Activated naive CD8-positive, alpha-beta T cell treated with anti-CD3 and anti-CD28 coated beads, Interleukin-2, amount 10 ng/mL, durations not matched to agents 7 days and 5 days (primary cell): ENCODE results near the gene PRDX3. TPM values are rescaled to one million over a fixed set of nuclear protein-coding genes. Genes with fewer than 3 reads are reported as not detected.
A peak's percentile ranks its signal among the peaks of the same experiment; 100 is the strongest.

Experiments
- ATAC-seq: fragments of 150-1000 bp; cut with Tn5 transposase; one replicate; pipeline ENCODE4 v1.10.0; 2021; ENCODE audit warnings: low read depth, moderate library complexity
- POLR2A ChIA-PET: fragments of 350-600 bp; sonication (Branson Sonifier 250); formaldehyde crosslinking; loops from one replicate; lab custom pipeline; 2021; ENCODE audit warnings: antibody characterized with exemption; lab: Charles Lee
- DNase-seq: peaks from one replicate; pipeline ENCODE4 v3.0.0; 2021
- H3K27ac Mint-ChIP-seq: one replicate; pipeline ENCODE4 v1.8.0; 2022; ENCODE audit warnings: mild to moderate bottlenecking, mixed read lengths
- H3K27me3 Mint-ChIP-seq: one replicate; pipeline ENCODE4 v1.8.0; 2022; ENCODE audit warnings: mild to moderate bottlenecking, moderate library complexity, mixed read lengths
- H3K36me3 Mint-ChIP-seq: one replicate; pipeline ENCODE4 v1.8.0; 2021; ENCODE audit warnings: mild to moderate bottlenecking, mixed read lengths
- H3K4me1 Mint-ChIP-seq: one replicate; pipeline ENCODE4 v1.8.0; 2021; ENCODE audit warnings: mixed read lengths
- H3K4me3 Mint-ChIP-seq: one replicate; pipeline ENCODE4 v1.8.0; 2022; ENCODE audit warnings: mild to moderate bottlenecking, moderate library complexity, mixed read lengths
- H3K9me3 Mint-ChIP-seq: one replicate; pipeline ENCODE4 v1.8.0; 2021; ENCODE audit warnings: mixed read lengths
- total RNA-seq, 2 experiments: library from RNA; stranded (reverse); gene quantifications; one replicate each; pipeline ENCODE4 v1.2.3, GENCODE V29; 2021

The PRDX3 gene
- total RNA-seq, 2 experiments from 2014 or later: 93.8 to 99.3 TPM

DNA sequence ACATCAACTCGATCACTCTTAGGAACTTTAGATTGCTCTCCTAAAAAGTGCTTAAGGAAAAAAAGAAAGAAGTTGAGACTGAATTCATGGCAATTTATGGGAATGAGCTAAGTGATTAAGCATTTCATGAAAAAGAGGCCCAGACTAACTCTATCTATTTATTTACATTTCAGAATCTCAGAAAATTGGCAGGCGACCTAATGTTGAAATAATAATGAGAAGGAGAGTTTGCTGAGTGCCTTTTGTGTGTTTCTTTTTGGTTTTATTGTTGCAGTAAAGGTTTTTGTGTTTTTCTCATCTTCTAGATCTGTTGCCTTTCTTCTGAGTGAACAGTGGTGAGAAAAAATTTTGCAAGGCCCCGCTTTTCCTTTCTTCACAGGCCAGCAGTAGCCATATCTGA is 32.6 kb upstream of the PRDX3 start:
- Mint-ChIP-seq H3K27me3 (no peaks in the 10 kb centered on the region), H3K4me1 (peaks cover 60% of the 10 kb centered on the region), H3K27ac (peak overlapping the region; percentile 94), H3K9me3 (no peaks in the 10 kb centered on the region), H3K36me3 (peaks cover 5% of the 10 kb centered on the region), H3K4me3 (peak overlapping the region; percentile 83)
- POLR2A ChIA-PET: interaction anchor here (0.6 to 1.6 kb wide), 6 partner anchors 46 to 204 kb away, joined by 3 to 11 read pairs (median 4); partner anchors contain the start of gene SFXN4
- ATAC-seq (no peak), DNase-seq (no peak)

DNA sequence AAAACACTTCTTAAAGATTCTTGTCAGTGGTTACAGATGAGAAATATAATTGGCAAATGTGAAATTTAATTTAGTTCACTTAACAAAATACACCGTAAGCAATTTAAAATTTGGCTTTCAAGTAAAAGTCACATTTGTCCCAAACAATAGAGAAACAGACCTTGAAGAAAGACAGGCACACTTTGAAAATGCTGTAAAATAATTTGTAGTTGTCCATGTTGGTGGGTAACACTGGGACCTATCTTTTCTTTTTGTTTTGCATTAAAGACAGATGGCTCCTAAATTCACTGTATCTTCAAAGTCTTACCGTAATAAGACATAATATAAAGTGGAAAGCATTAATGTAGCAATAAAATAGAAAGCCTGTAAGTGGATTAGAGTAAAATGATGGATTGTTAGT is 32.0 kb upstream of the PRDX3 start:
- ATAC-seq: no peak
- H3K9me3 Mint-ChIP-seq: no peaks in the 10 kb centered on the region
- no peak overlapping the region for H3K4me3 Mint-ChIP-seq
- H3K27me3 Mint-ChIP-seq: no peaks in the 10 kb centered on the region
- peak overlapping the region; percentile 94 for H3K27ac Mint-ChIP-seq
- no peak for DNase-seq
- H3K36me3 Mint-ChIP-seq: peaks cover 5% of the 10 kb centered on the region
- POLR2A ChIA-PET: interaction anchor here (1.6 to 2.9 kb wide), 3 partner anchors 79 to 96 kb away, joined by 5 to 10 read pairs (median 10); no protein-coding TSS in a partner anchor
- peaks cover 63% of the 10 kb centered on the region for H3K4me1 Mint-ChIP-seq

DNA sequence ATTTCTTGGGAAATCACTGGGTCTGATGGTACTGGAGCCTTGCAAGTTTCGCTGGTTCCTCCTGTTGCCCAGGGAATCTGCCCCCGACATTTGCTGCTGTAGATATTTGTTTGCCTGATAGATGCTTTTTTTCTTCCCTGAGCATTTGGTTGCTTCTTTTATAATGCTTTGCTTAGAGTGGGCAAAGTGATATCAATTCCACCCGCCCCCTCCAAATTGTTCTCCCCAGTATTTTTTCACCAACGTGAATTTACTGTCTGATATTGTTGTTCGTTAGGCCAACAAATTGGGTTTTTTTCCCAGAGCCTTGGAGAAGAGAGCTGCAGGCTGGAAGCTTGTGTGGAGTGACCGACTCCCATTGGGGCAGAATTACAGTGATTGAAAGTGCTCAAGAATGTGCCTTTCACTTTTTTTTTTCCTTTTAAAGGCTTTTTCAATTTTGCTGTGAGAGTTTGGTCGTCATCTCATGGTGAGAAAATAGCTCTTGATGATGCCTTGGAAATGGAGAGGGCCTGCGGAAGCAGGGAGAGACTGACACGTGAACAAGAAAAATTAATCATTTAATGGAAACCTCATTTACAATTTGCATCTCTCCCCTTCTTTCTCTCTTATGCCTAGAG is 31.2 kb upstream of the PRDX3 start:
- Mint-ChIP-seq H3K27me3 (no peaks in the 10 kb centered on the region), H3K4me3 (peak overlapping the region; percentile 97), H3K27ac (peak overlapping the region; percentile 90), H3K36me3 (peaks cover 5% of the 10 kb centered on the region), H3K9me3 (no peaks in the 10 kb centered on the region), H3K4me1 (peaks cover 59% of the 10 kb centered on the region)
- POLR2A ChIA-PET: interaction anchor here (0.5 to 2.9 kb wide), 4 partner anchors 65 to 366 kb away, joined by 3 to 10 read pairs (median 6); no protein-coding TSS in a partner anchor
- no peak for DNase-seq
- ATAC-seq: no peak

DNA sequence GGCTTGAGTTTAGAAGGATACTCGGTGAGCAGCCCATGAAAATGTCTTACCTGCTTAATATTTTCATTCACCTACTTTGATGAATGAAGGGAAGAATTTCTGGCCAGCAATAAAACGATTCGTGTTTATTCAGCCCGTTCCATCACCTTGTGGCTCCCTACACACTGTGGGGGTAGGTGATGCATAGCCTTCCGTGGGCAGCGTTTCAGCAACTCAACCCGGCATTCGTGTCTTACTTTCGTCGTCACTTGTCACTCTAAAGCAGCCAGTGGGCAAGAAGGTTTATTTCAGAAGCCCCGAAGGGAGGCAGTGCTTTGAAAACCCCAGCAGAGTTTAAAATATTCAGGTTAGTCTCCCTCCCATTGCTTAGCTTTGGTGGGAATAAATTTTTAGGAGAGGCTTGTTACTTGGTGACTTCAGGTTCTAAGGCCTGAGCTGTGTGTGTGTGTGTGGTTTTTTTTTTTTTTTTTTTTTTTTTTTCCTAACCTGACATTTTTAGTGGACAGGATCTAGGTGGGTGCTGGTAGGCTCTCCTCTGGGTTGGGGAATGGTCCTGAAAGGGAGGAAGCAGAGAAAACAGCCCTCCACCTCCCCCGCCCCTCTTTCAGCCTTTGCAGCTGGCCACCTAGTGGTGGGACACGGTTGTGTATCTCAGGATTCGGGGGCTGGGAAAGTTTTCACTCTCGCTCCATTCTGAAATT is 30.6 kb upstream of the PRDX3 start:
- peak overlapping the region; percentile 97 for H3K4me3 Mint-ChIP-seq
- no peaks in the 10 kb centered on the region for H3K9me3 Mint-ChIP-seq
- H3K27ac Mint-ChIP-seq: peak overlapping the region; percentile 90
- H3K4me1 Mint-ChIP-seq: peaks cover 58% of the 10 kb centered on the region
- peaks cover 4% of the 10 kb centered on the region for H3K36me3 Mint-ChIP-seq
- DNase-seq (peak; percentile 61), ATAC-seq (no peak)
- POLR2A ChIA-PET: interaction anchor here (0.5 to 2.9 kb wide), 7 partner anchors 22 to 367 kb away, joined by 3 to 10 read pairs (median 4); no protein-coding TSS in a partner anchor
- no peaks in the 10 kb centered on the region for H3K27me3 Mint-ChIP-seq

DNA sequence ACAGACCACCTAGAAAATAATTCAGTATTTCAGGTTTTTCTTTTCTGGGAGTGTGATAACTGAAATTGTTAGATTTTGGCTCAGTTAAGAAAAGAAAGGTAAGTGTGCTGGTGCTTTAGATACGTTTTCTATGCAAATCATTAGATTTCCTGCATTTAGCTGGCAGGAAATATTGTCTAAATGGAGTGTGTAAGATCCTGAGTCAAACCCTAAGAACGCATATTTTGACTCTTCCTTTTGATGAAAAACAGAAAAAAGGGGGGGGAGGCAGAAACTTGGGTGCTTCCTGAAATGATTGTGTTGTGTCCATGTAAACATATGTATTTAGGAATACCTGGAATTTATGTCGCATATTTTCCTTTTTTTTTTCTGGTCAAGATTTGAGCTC is 29.9 kb upstream of the PRDX3 start:
- POLR2A ChIA-PET: interaction anchor here (1.3 to 2.9 kb wide), 3 partner anchors 93 to 324 kb away, joined by 4 to 10 read pairs (median 10); no protein-coding TSS in a partner anchor
- H3K36me3 Mint-ChIP-seq: peaks cover 2% of the 10 kb centered on the region
- no peak for DNase-seq
- H3K4me3 Mint-ChIP-seq: peak overlapping the region; percentile 97
- no peaks in the 10 kb centered on the region for H3K27me3 Mint-ChIP-seq
- ATAC-seq: no peak
- H3K9me3 Mint-ChIP-seq: no peaks in the 10 kb centered on the region
- H3K4me1 Mint-ChIP-seq: peaks cover 52% of the 10 kb centered on the region
- H3K27ac Mint-ChIP-seq: peak overlapping the region; percentile 90

DNA sequence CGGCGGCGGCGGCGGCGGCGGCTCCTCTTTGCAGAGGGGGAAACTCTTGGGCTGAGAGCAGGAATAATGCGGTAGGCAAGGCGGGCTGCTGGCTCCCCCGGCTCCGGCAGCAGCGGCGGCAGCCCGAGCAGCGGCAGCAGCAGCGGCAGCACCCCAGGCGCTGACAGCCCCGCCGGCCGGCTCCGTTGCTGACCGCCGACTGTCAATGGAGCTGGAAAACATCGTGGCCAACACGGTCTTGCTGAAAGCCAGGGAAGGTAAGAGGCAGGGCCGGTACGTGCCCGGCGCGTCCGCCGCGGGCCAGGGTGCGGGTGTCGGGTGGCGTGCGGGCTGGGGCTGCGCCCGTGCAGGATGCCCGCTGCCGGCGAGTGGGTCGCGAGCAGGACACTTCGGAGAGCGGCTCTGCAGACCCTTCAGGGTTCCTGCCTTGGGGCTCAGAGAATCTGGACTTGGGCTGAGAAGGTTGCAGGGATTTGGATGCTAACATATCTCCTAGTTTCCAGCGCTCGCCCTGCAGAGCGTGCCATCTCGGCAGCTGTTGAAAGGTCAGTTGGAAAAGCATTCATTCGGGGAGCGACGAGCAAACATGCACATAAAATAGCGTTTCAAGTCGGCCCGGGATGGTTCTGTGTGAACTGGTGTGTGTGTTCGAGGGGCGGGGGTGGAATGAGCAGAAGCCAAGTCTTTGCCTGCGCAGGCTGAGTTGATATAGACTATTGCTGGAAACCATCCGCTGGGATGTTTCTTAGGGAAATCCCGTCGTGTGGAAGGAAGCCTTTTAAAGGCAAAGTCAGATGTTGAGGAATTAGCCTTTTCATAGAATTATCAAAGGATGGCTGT is 29.3 kb upstream of the PRDX3 start:
- DNase-seq (peak; percentile 75), ATAC-seq (peak; percentile 4)
- Mint-ChIP-seq H3K4me1 (peaks cover 49% of the 10 kb centered on the region), H3K36me3 (peaks cover 2% of the 10 kb centered on the region), H3K27ac (peak overlapping the region; percentile 90), H3K9me3 (no peaks in the 10 kb centered on the region), H3K4me3 (peak overlapping the region; percentile 97), H3K27me3 (no peaks in the 10 kb centered on the region)
- POLR2A ChIA-PET: interaction anchor here (0.6 to 2.9 kb wide), 16 partner anchors 18 to 518 kb away, joined by 3 to 25 read pairs (median 6); partner anchors contain the start of genes INPP5F, RGS10 and SFXN4

DNA sequence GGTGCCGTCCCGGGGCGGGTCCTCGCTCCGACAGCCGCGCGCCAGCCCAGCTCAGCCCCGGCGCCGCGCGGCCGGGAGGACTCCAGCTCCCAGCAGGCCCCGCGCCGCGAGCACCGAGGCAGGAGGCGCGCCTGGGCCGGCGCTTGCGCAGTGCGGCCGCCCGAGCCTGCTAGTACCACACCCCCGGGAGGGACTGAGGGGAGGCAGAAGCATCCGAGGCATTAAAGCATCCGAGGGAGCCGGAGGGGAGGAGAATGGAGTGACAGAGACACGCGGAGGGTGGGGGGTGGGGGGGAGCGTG is 28.7 kb upstream of the PRDX3 start, which contains the start of gene GRK5:
GRK5 (plus strand) TSS at position 206 of the 301 bp plus-strand sequence. CDS start 347 bp downstream, outside the sequence.
- DNase-seq (peak; percentile 98), ATAC-seq (peak; percentile 89)
- Mint-ChIP-seq H3K36me3 (no peaks in the 10 kb centered on the region), H3K27ac (peak within 1 kb of the TSS; percentile 99), H3K4me3 (peak within 1 kb of the TSS; percentile 97), H3K4me1 (peaks cover 42% of the 10 kb centered on the region), H3K27me3 (no peaks in the 10 kb centered on the region), H3K9me3 (no peaks in the 10 kb centered on the region)
- POLR2A ChIA-PET: interaction anchor here (0.6 to 2.4 kb wide), 28 partner anchors 10 to 518 kb away, joined by 3 to 25 read pairs (median 5); partner anchors contain the start of genes BAG3, DENND10, INPP5F and RGS10

DNA sequence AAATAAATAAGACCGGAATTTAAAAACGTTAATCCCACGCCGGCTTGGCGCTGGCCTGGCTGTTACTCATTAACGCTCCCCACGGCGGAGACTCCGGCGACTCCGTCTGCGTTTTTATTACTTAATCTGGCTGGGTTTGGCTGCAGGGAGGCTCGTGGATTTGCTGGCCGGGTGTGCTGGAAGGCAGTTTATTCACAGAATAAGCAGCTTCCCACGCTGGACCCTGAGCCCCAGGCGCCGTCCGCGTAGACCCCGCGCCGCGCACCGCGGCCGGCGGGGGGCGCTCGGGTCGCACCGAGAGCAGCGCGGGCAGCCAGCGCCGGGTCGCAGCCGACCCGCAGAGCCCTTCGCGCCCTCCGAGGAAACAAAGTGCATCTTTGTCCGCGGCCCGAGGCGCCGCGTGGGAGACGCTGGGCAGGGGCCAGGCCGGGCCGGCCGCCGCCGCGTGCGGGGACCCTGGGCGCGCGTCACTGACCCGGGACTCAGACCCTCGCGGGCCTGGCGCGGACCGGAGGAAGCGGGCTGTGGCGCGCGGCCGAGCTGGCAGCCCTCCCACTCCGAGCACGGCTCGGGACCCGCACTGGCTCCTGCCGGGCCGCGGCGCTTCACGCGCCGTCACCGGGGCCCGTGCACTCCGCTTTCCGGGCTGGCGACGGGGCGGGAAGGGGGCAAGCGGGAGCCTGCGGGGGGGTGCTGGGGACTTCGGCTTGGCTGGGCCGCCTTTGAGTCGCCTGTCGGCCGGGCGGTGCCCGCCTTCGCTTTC is 28.2 kb upstream of the PRDX3 start:
- H3K27ac Mint-ChIP-seq: peak overlapping the region; percentile 99
- POLR2A ChIA-PET: interaction anchor here (0.6 to 2.4 kb wide), 31 partner anchors 9 to 519 kb away, joined by 3 to 25 read pairs (median 4); partner anchors contain the start of genes BAG3, DENND10, INPP5F and RGS10
- ATAC-seq (peak; percentile 37), DNase-seq (peak; percentile 87)
- H3K36me3 Mint-ChIP-seq: no peaks in the 10 kb centered on the region
- H3K27me3 Mint-ChIP-seq: no peaks in the 10 kb centered on the region
- peaks cover 37% of the 10 kb centered on the region for H3K4me1 Mint-ChIP-seq
- no peaks in the 10 kb centered on the region for H3K9me3 Mint-ChIP-seq
- peak overlapping the region; percentile 96 for H3K4me3 Mint-ChIP-seq

DNA sequence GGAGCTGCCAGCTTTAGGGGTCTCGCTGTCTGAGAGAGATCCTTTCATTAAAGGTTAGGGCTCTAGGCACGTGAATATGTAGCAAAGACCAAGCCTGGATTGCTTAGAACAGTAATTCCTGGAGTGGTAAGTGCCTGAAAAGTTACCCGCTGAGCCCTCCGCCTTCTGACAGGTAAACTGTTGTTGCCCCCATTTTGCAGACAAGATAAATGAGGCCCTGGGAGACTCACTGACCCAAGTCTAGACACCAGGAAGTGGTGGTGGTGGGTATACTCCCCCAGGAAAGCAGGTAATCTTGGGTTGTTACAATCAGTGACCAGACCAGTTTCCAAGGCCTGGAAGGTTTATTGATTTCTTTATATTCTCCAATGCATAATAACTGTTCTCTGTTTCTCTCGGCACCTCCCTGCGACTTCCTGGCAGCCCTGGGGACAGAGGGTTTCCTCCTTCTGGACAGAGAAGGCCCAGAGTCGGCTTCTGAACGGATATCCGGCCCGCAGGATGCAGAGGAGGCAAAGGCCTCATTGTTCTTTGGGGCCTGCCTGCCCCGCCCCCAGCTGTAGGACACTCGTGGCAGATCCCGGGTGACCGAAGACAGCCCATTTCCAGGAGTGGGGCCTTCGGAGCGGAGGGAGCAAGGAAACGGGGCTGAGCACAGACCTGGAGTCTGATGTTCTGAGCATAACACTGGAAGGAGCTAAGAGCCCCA is 27.4 kb upstream of the PRDX3 start:
- POLR2A ChIA-PET: interaction anchor here (0.7 to 2.4 kb wide), 21 partner anchors 8 to 336 kb away, joined by 3 to 25 read pairs (median 5); partner anchors contain the start of genes DENND10 and RGS10
- DNase-seq (peak; percentile 67), ATAC-seq (no peak)
- Mint-ChIP-seq H3K27ac (peak overlapping the region; percentile 99), H3K27me3 (no peaks in the 10 kb centered on the region), H3K4me3 (peak overlapping the region; percentile 96), H3K4me1 (peaks cover 30% of the 10 kb centered on the region), H3K9me3 (no peaks in the 10 kb centered on the region), H3K36me3 (no peaks in the 10 kb centered on the region)

DNA sequence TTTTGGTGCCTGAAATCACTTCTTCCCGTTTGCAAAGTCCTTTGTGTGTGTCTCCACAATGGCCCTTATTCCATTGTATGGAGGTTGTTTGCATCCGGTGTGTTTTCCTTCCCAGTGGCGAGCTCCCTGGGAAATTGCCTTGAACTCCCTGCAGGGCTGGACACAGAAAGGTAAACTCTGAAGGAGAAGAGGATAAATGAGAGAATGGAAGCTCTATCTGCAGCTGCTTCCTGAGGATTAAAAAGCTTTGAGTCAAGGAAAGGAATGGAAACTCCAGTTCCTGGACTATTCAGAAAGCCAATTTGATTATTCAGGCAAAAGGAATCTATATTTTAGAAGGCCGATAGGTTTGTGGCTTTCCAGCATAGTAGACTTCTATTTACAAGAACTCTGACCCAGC is 24.4 kb upstream of the PRDX3 start:
- no peaks in the 10 kb centered on the region for H3K9me3 Mint-ChIP-seq
- H3K27me3 Mint-ChIP-seq: no peaks in the 10 kb centered on the region
- POLR2A ChIA-PET: interaction anchor here (0.6 to 0.9 kb wide), 2 partner anchors 87 to 117 kb away, joined by 3 to 4 read pairs; no protein-coding TSS in a partner anchor
- no peaks in the 10 kb centered on the region for H3K36me3 Mint-ChIP-seq
- peaks cover 18% of the 10 kb centered on the region for H3K4me1 Mint-ChIP-seq
- no peak overlapping the region for H3K27ac Mint-ChIP-seq
- no peak for DNase-seq
- no peak overlapping the region for H3K4me3 Mint-ChIP-seq
- ATAC-seq: no peak

DNA sequence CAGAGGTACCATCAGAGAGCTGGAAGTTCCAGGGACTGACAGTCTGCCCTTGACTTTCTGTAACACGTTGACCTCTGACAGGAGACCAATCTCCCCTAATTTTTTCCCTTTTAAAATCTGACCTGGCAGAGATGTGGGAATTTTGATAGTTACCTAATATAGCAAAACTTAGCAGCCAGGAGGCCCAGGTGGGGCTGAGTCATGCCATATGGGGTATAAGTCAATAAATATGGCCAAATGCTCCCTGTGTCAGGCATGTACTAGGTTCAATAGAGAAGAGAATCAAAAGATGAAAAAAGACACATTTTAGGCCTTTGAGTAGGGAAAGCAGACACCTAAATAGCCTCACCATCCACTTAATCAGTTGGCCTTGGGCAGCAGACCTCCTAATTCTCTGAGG is 22.6 kb upstream of the PRDX3 start:
- Mint-ChIP-seq H3K4me1 (peaks cover 17% of the 10 kb centered on the region), H3K27ac (no peak overlapping the region), H3K36me3 (no peaks in the 10 kb centered on the region), H3K27me3 (no peaks in the 10 kb centered on the region), H3K4me3 (no peak overlapping the region), H3K9me3 (no peaks in the 10 kb centered on the region)
- DNase-seq (no peak), ATAC-seq (no peak)
- POLR2A ChIA-PET: no interaction called here
